GM04504 (cell line): ENCODE measurements around the gene DPPA2.
A peak's percentile ranks its signal among the peaks of the same experiment; 100 is the strongest.

ENCODE experiments used
- DNase-seq: peaks from one replicate; pipeline ENCODE4 v3.0.0-alpha.2; 2012; ENCODE audit warnings: low read depth

The DPPA2 gene

DNA sequence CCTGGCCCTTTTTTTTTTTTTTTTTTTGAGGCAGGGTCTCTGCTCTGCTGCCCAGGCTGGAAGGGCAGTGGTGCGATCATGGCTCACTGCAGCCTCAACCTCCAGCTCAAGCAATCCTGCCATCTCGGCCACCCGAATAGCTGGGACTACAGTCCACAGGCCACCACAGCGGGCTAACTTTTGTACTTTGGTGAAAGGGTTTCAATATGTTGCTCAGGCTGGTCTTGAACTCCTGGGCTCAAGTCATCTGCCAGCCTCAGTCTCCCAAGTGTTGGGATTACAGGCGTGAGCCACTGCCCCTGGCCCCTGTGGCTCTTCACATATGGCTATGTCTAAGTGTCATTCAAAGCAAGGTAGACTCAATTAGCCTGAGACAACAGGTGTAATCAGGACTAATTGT is 8.8 kb upstream of the DPPA2 start:
- DNase-seq, result no peak

DNA sequence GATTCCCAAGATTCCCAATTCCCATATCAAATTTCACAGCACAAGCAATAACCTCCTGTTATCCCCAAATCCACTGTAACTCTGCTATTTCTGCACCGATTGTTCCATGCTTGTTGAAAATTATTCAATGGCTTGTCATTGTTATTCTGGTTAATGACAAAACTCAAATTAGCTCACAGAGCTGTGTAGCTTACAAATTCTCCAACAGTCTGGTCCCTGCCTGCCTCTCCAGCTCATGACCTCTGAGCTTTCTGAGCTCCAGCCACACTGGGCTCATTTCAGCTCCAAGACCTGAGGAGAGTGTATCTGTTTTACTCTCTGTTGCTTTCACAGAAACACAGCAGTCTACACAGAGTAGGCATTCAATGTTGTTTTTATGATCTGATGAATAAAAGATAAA is 3.3 kb downstream of the DPPA2 start:
- DNase-seq, result no peak

DNA sequence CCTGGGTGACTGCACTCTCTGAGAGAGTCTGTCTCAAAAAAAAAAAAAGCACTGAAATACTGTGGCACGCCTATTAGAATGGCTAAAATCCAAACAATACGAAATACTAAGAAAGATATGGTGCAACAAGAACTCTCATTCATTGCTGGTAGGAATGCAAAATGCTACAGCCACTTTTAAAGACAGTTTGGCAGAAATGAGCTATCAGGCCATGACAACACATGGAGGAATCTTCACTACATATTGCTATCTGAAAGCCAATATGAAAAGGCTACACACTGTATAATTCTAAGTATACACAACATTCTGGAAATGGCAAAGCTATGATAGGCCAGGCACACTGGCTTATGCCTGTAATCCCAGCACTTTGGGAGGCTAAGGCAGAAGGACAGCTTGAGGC is 18.8 kb downstream of the DPPA2 start:
- no peak for DNase-seq

DNA sequence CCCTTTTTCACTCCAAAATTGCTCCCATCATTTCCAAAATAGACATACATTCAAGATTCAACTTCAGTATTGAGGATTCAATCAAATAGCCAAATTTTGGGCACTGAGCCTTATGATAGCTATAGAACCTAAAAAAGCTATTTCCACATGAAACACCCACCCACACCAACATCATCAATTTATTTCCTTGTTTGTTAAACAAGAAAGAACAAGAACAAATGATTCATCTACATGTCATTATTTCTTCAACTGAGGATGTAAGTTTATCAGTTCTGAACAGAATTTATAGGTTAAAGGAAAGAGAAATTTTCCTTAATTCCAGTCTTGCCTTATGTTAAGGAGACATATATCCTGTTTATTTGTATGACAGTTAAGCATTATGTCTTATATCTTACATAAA is 32.2 kb downstream of the DPPA2 start:
- no peak for DNase-seq

DNA sequence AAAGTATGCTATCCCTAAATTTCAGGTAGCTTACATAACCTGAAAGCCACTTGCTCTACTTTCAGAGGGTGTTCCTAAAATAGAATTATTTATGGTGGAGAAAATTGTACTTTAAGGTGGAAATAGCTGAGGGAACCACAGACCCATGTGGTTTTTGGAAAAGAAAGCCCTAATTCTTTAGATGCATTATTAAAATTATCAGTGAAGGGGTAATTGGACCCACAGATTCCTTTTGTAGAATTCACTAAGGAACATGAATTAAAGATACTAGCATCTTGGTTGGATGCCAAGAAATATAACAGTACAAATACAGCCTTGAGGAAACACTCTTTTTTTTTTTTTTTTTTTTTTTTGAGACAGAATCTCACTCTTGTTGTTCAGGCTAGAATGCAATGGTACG is 37.8 kb downstream of the DPPA2 start:
- no peak for DNase-seq

DNA sequence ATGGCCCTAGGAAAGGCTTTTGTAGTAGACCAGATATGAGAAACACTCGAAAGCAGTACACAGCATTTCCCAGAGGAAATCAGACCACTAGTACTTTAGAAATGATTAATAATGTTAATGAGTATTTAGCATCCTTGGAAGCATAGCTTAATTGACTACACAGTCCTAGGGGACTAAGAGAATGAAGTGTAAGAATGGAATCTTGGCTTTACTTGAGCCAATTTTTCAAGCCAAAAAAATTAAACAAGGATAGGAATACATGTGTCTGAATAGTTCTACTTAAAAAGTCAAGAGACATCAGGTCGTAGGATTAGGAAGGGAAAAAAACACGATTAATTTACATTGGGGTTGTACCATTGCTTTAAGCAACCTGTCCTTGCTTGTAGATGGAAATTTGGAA is 38.2 kb downstream of the DPPA2 start:
- no peak for DNase-seq

DNA sequence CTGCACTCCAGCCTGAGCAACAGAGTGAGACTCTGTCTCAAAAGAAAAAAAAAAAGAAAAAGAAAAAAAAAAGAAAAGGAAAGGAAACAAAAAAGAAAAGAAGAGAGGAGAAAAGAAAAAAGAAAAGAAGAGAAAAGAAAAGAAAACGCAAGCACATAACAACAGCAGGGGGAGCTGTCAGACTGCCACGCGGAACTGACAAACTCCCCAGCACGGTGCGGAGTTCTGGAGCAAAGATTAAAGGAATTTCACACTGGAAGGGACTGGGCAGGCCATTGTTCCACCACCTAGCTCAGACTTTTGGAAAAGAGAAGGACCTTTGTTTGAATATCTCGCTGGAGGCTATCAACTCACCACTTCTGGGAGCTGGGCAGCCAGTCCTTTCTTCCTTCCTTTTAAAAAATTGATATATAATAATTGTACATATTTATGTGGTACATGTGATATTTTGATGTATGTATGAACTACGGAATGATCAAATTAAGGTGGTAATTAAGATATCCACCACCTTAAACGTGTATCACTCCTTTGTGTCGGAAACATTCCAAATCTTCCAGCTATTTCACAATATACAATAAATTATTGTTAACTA is 40.5 kb downstream of the DPPA2 start:
- peak; percentile 4 for DNase-seq

- no peak for DNase-seq
These were observed 45.5 kb downstream of the DPPA2 start for GRCh38 chr3:109270779-109271178.

- no peak for DNase-seq
These were observed 46.6 kb downstream of the DPPA2 start for GRCh38 chr3:109269577-109270275.

DNA sequence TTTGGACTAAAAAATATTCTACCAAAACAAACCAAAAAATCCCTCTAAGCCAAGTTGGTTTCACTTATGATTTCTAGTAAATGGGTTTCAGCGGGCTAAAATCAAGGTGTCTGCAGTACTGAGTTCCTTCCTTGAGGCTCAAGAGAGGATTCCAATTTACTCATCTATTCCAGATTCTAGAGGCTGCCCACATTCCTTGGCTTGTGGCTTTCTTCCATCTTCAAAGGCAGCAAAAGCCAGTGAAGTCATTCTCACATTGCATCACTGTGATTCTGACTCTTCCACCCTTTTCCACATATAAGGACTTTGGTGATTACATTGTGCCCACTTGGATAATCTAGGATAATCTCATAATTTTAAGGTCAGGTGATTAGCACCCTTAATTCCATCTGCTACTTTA is 48.1 kb downstream of the DPPA2 start:
- DNase-seq, result no peak

GRCh38 chr3:109265295-109265694 is 51.0 kb downstream of the DPPA2 start:
- no peak for DNase-seq

DNA sequence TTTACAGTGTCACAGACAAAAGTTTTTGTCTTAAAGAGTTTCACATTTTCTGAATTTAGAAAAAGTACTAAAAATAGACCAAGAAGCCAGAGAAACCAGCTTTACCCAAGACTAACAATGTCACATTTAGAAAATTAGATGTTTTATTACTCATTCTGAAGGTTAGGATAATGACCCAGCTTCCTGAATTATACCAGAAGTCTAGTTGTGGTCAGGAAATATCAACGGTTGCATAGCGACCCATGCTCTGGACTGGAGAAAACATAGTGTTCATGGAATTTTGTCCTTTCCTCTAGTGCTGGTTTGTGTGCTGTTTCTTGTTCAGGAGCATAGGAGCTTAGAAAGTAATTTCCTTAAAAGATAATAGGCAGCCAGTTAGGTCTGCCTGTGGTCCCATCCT is 59.0 kb downstream of the DPPA2 start:
- no peak for DNase-seq

DNA sequence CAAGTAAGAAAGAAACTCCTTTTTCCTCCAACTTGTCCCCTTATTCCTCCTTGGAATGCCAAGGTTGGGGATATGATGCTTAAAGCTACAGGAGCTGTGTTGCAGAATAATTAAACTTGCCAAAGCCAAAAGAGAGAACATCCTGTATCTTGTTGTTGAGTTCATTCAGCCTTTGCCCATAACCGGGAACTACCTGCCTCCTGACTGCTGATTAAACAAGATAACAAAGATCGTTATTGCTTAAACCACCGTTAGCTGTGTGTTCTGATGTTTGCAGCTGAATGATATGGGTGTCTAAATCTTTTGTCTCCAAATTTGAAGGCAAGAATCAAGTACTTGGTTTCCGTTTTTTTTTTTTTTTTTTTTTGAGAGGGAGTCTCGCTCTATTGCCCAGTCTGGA is 61.5 kb downstream of the DPPA2 start:
- DNase-seq, result no peak

DNA sequence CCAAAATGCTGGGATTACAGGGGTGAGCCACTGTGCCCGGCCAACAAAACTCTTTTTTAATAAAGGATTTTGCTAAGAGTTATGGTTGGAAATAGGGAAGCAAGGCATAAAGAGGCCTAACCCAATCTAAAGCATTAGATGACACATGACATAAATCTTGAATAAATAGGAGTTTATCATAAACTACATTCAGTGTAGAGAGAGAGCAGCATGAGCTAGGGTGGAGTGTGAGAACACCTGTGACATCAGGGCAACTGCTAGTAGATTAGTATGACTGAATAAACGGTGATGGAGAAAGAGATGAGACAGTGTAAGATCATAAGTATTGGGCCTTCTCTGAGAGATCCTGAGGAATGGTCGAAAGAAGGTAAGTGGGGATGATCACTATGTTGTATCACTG is 63.7 kb downstream of the DPPA2 start:
- DNase-seq, result no peak
